TTC549 (cell line): Measurements from ENCODE around the gene OPRM1.
"Not testable (repeated sequence)": the region's sequence is repeated elsewhere in the genome, so short reads cannot be mapped to it uniquely, and the experiment has no call there.

ENCODE experiments used
- FAIRE-seq: peaks from 2 replicates; lab custom pipeline; 2012; peaks lifted over from hg19 to GRCh38; lab: Jason Lieb, UNC

Gene OPRM1

DNA sequence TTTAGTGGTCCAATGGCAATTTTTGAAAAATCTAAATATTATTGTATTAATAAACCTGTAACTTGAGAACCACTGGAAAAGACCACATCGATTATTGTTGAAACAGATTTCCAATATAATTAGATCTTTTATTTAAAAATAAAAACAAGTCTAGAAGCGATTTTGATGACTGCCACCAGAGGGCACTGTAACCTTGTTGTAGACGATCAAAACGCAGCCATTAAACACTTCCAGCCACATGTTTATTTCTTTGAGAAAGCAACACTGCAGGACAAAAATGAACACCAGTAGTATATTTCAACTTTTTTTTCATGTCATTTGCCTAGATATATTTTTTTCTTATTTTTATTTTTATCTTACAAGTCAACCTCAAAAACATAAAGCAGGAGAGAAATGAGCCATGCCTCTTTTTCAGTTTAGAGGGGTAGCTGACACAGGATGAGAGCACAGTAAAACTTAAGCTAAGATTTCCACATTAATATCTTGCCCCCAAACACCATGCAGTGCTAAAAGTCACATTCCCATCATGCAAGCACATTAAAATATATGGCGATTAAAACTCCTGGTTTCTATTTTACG is 115.4 kb downstream of the OPRM1 start:
- FAIRE-seq: peak; percentile 49

DNA sequence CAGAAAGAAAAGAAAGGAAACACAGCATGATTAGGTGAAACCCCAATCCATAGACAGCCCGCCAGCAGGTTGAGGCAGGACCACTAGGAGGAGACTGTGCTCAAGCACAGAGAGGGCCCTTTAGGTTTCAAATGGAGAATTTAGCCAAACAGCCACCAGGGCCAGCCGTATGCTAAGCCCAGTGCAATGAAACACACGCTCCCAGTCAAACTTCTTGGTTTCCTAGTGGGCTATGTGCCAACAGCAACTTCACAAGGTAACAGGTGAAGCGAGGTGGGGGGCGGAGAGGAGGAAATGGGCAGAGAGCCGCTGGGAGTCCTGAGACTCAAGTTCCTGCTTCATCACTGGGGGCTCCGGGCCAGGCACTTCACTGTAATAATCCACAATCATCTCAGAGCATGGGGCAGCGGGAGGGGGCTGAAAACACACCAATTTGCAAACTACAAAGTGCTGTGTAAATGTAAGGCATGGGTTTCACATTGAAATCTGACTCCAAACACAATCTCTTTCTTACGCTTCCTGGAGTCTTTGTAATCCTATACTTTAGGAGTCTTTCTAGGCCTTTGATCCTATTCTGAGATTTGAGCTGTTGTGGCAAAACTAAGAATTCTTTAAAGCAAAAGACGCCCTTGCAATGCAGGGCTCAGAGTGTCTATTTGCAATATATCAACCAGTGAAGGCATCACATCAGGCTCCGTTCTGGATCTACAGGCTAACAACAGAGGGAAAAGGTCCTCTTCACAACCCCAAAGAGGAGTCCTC is 117.3 kb downstream of the OPRM1 start:
- no peak for FAIRE-seq

DNA sequence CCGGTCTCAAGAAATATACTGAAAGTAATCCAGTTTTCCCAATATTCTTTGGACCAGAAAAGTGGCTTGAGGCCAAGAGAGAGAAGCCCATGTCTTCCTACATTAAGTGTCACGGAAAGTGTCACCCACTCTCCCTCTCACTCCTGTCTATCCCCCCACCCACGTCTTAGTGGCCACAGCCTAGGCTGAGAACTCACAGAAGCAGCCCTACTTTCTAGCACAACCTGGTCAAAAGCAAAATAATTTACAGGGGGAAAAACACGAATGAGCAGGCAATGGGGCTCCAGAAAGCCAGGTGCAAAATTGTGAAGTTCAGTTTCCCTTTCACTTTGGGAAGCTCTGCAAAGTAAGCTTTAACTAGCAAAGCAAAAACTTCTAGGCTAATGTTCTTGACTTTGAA is 118.0 kb downstream of the OPRM1 start:
- no peak for FAIRE-seq

DNA sequence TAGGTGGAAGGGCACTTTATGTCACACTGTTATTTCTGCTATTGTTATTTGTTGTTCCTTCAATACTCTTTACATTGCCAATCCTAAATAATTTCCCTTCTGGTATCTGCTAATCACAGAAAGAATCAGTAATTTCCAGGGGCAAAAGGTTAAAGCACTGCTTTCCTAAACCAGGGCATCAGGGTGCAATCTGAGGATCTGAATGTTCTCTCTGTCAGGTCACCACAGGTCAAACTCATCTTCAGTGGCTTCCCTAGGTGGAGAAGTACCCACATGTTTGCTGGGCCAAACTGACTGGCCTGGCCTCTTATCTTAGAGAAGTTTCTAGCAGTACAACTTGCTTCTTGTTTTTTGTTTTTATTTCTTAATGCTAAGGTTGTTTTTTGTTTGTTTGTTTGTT is 118.7 kb downstream of the OPRM1 start:
- no peak for FAIRE-seq

DNA sequence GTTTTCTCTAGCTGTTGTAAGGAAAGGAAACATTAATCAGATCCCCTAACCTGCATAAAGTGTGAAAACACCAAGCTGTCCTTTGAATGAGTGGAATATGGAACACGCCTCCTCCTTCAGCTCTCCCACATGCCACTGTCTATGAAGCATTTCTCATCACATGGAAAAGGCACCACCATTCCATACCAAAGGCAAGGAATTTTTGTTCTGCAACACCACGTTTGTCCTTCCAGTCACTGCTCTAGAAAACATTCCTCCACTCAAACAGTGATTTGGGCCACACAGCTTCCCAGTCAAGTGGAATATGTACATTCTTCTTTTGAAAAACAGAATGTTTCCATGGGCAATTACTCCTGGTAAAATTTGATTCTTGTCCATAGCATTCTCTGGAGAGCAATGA is 120.1 kb downstream of the OPRM1 start:
- FAIRE-seq: no peak

DNA sequence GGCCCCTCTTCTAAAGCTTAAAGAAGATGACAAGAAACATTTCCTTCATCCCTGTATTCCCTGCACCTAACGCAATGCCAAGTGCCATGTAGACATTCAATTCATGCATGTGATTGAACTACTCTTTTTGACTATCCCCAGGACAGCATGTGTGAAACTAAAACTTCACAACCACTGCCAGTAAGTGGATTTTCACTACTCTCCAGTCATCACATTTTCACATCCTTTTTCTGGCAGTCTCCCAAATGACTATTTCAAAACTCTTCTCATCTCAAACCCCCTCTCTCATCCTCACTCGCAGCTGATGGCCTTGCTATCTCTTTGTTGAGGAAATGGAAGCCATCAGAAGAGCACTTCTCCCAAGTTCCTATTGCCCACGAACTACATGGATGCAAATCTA is 122.6 kb downstream of the OPRM1 start:
- FAIRE-seq: no peak

DNA sequence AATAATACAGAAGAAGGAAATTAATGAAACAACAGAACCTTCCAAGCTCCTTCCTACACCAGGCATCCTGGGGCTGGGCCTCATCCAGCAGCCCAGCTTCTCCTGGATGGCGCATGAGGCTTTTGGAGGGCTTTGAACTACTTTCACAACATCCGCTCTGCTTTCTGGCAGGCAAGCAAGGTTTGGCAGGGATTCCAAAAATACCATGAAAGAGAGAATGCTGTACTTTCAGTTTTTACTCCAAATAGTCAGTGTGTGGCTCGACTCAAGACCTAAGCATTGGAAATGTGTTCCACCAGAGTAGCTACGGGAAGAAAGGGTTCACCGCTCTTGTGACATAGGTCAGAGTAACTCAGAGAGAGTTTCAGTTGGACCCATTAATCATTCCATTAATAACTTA is 125.4 kb downstream of the OPRM1 start:
- no peak for FAIRE-seq

DNA sequence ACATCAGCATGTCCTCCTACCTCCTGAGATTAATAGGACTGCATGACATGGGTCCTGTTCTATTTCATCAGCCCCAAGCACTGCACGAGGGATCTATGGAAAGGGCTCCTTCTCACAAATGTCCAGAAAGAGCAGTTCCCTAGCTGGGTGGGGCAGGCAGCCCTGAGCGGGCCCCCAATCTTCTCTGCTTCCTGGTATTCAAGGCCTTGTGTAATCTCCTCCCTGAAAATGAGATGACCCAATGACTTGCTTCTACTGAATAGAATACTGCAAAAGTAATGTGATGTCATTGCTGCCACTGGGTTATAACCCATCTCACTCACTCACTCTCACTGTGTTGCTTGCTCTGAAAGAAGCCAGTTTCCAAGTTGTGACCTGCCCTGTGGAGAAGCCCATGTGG is 126.4 kb downstream of the OPRM1 start:
- FAIRE-seq: no peak

DNA sequence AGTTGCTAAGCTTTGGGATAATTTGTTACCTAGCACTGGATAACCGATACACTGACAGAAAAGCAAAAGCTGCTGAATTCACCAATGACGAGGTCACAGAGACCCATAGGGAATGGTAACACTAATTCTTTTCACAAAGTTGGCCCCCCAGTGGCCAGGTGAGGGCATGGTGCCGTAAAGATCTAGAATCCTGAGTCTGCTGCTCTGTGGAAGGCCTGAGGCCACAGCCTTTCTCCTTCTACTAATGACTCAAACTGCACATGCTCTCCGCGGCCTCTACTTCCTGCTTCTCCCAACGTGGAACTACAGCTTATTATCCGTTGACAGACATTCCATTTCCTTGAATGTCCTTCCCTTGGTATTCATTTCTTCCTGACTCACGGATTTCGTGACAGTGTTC is 127.1 kb downstream of the OPRM1 start:
- FAIRE-seq: no peak

DNA sequence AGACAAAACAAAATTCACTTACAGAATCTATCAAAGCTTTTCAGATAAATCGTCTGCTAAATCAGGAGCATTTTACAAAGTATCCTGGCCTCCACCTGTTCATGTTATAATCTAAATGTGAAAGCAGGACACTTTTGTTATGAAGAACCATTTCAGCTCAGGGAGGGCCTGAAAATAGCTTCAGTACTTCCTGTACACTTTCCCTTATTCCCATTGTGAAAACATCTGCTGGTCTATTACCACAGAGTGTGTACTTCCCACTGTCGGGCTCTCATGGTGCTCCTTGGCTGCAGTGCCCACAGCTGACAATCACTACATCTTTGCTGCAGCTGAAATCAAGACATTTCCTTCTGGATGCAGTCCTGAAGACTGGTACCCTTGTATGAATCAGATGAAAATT is 128.1 kb downstream of the OPRM1 start:
- FAIRE-seq: no peak

DNA sequence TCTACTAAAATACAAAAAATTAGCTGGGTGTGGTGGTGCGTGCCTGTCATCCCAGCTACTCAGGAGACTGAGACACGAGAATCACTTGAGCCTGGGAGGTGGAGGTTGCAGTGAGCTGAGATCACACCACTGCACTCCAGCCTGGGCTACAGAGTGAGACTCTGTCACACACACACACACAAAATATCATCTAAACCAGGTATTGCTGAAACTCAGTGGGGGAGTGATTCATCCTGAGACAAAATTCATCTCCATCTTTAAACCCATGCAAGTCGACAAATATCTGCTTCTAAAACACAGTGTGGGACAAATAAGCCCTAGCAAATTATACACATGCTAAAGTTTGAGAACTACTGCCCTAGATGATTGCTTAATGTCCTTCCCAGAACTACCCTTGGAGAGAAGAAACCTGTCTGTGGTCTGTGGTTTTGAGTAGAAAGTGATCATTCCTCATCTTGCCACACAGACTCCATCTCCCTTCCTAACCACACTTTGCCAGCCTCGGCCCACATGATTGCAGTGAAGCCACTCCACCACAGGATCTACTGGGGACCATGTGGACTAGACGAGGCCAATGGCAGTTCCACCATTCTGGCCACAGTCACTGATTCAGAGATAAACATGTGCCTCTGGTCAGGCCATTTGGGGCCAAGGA is 130.3 kb downstream of the OPRM1 start:
- FAIRE-seq: no peak

DNA sequence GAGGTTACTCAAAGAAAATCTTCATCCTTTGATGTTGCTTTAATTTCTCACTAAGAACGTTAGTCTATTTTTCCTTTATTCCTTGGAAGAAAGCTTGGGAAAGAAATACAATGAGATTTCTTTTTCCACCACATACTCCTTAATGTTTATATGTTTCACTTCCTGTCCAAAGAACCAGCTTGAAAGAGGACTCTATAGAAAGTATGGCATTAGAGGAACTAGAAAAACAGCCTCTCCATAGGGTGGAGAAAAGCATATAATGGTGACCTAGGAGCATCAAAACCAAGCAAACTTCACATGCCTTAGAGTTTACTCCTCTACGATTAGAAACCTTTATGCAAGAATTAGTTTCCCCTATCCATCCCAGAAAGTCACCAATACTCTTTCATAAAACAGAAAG is 131.1 kb downstream of the OPRM1 start:
- no peak for FAIRE-seq

DNA sequence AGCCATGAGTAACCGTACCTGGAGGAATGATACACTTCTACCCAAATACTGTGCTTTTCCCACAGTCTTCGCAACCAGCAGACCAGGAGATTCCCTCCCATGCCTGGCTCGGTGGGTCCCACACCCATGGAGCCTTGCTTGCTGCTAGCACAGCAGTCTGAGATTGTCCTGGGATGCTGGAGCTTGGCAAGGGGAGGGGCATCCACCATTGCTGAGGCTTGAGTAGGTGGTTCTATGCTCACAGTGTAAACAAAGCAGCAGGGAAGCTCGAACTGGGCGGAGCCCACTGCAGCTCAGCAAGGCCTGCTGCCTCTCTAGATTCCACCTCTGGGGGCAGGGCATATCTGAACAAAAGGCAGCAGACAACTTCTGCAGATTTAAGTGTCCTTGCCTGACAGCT is 133.4 kb downstream of the OPRM1 start:
- FAIRE-seq: not testable (repeated sequence)

DNA sequence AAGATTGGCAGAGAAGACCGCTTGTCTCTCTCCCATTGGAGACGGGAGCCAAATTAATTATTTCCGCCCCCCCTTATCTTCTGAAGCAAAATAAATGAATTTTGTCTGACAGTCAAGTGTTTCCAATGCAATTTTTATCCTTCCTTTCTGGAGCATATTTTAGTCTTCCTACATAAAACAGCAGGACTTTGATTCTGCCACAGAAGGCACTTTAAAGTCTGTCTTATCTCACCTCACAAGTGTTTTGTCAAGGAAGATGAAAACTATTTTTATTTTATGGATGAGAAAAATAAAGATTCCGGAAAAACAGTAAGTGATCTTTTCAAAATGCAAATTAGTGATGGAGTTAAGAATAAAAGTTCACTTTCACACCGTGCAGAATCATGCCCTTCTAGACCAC is 140.4 kb downstream of the OPRM1 start:
- no peak for FAIRE-seq

DNA sequence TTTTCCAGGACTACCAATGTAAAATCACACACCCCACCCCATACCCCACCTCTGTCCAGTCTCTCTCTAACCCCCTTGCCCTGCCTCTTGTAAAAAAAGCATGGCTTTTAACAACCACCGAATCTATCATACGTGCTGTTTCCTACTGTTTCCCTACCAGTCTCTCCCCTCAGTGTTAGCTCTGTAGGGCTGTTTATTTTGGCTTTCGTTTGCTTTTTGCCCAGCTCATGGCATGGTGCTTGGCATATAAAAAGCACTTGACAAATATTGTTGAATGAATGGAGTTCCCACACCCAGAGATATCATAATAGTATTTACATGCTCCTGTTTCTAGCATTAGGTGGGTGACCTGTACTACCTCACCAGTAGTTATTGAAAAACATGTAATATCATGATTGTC is 148.2 kb downstream of the OPRM1 start:
- no peak for FAIRE-seq

DNA sequence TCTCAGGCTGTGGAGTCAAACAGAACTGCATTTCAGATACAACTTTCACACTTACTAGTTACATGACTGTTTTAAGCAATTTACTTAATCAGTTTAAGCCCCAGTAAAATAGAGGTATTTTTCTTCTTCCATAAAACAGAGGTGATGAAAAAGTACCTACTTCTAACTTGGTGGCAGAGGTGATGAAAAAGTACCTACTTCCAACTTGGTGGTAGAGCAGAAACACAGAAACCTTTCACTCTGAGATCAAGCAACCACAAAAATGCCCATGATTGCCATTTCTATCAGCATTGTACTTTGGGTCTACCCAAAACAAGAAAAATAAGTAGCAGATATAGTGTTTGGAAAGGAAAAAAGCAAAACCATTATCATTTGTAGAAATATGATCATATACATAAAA is 148.7 kb downstream of the OPRM1 start:
- no peak for FAIRE-seq

DNA sequence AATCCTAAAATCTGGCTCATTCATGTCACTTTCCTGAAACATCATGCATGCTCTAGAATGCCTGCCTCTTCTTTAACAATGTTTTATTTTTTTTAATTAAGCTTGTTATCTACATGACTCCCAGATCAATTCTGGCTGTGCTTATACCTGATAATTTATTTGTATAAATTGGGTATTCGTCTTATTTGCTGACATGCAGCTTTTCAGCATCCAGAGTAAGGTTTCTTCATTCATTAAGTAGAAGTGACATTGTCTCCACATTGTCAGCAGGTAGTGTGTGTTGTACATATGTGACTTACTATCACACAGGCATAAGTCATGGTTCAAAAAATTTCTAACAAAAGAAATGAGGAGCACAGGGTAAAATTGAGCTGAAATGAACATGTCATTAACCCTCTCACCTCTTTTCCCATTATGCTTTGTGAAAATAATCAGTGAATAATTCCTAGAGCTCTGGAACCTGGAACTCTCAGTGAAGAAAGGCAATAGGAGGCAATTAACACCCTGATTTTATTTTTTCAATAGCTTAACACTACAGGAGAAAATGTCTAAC is 157.4 kb downstream of the OPRM1 start:
- FAIRE-seq: no peak

DNA sequence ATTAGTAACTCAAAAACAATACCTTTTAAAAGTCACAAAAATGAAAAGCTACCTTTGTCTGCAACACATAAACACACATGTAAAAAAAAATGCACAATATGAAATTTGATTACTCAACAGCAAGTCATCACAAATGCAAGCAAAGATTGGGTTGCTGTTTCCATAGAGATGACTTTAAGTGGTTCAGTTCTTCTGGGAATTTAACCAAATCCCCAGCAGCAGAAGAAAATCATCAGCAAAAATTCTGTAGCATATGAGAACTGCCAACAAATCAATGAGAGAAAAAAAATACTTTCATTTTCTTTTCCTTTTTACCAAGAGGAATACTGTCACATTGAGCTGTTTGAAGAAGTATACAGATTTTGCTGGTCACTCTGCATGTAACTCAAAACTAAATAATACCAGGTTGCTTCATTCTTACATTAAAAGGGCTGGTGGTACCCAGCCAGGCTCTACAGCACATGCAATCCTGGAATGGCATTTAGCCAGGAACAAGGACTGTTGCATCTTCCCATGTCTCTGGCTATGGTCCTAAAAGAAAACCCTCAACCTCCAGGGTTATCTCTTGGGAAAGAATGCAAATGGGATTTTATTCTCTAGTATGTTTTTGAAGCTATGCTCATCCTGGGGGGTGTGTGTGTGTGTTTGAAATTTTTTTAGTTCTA is 158.3 kb downstream of the OPRM1 start:
- FAIRE-seq: no peak

DNA sequence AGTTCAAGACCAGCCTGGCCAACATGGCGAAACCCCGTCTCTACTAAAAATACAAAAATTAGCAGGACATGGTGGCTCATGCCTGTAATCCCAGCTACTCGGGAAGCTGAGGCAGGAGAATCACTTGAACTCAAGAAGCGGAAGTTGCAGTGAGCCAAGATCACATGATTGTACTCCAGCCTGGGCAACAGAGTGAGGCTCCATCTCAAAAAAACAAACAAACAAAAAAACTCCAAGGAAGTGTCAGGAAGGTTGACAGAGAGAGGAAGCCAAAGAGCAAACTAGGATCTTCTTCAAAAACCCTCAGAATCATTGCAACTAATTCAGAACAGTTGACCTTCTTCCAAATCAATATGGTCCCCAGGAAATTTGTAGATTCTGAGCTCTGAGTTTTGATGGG is 162.6 kb downstream of the OPRM1 start:
- FAIRE-seq: not testable (repeated sequence)

DNA sequence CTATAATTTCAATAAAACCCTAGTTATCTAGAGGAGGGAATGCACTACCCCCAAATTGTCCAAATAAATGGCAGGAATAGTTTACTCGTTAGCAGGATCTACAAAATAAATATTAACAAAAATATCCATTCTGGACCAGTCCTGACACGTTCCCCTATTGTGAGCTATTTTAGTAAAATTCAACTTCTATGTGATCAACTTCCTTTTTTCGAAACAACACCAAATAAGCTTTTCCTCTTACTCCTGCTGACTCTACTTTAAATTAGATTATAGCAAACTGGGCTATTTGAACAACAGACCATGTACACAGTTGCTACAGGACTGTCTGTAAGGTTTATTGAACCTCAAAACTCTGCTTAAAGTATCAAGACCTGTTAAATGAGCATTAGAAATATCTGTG is 163.3 kb downstream of the OPRM1 start:
- no peak for FAIRE-seq

DNA sequence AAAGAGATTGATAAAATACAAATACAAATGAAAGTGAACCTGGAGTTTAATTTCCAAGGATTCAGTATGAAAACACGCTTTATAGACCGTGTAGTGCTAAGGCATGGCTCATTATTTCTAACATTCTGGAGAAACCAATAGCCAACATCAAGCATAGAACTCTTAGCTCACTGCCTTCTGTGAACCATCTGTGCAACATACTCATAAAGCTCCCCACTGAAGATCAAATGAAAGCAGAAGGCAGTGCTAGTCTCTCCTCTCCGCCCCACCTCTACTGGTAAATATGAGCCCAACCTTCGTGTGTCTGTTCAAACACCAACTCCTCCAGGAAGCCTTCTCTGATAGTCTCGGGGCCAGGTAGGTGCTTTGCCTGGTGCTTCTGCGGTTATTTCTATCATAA is 163.9 kb downstream of the OPRM1 start:
- no peak for FAIRE-seq

DNA sequence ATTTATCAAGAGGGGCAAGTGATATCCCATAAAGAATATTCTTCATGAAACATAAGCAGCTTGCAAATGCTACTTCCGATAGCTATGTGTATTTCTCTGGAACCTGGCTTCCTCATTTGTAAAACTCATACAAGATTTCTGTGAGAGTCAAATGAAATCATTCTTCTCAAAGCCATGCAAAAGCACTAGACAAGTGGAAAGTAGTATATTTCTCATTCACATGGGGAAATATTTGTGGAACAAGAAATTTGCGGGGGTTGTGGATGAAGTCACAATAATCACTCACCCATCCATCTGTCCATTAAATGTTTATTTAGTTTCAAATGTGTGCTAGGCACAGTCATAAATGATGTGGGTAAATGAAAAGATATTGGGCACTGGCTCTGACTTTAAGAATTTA is 167.1 kb downstream of the OPRM1 start:
- no peak for FAIRE-seq

DNA sequence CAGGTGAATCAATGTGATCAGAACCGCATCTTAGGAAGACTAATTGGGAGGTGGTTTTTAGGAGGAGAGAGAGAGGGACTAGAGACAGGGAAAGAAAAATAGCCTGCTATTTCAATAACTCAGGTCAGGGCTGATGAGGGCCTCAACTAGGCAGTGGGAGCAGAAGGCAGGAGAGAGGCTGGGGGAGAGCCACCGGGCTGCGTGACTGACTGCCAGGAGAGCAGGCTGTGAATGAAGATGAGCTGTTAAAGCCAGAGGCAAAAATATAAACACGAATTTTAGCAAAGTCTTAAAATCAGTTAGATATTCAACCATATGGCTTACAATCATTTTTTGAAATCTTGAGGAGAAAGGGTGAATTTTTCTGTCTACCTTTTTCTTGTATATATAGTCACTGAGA is 168.0 kb downstream of the OPRM1 start:
- FAIRE-seq: no peak
